Small intestine (tissue), 7 donors: ENCODE measurements around the gene RAP1A. TPM values are rescaled to one million over a fixed set of nuclear protein-coding genes. Genes with fewer than 3 reads are reported as not detected.
"Not testable (repeated sequence)": the region's sequence is repeated elsewhere in the genome, so short reads cannot be mapped to it uniquely, and the experiment has no call there.

Experiments
- DNase-seq, 2 donors: peaks; one replicate each; pipeline versions ENCODE4 v3.0.0 to v3.0.0-alpha.2; 2013
- FAIRE-seq: peaks from 2 replicates; lab custom pipeline; 2012; peaks lifted over from hg19 to GRCh38; lab: Jason Lieb, UNC
- H3K27ac ChIP-seq, 3 donors: one replicate each; pipeline ENCODE4 v1.5.1; 2013; ENCODE audit warnings: low read length in 2 of 3, mild to moderate bottlenecking in 2 of 3, control low read depth in 1 of 3, inconsistent platforms in 1 of 3, low read depth in 1 of 3, moderate library complexity in 1 of 3
- H3K27me3 ChIP-seq, 3 donors: one replicate each; pipeline ENCODE4 v1.6.1; 2013; ENCODE audit warnings: low read length in 3 of 3, inconsistent platforms in 1 of 3; ENCODE audit not compliant: control insufficient read depth in 3 of 3, insufficient read depth in 3 of 3
- H3K36me3 ChIP-seq, 3 donors: one replicate each; pipeline ENCODE4 v1.6.1; 2013; ENCODE audit warnings: low read length in 3 of 3, inconsistent platforms in 1 of 3, low read depth in 1 of 3, mild to moderate bottlenecking in 1 of 3, moderate library complexity in 1 of 3; ENCODE audit not compliant: control insufficient read depth in 3 of 3, insufficient read depth in 2 of 3
- H3K4me1 ChIP-seq, 3 donors: one replicate each; pipeline ENCODE4 v1.6.1; 2013; ENCODE audit warnings: low read length in 2 of 3, inconsistent platforms in 1 of 3, low read depth in 1 of 3, mild to moderate bottlenecking in 1 of 3, moderate library complexity in 1 of 3; ENCODE audit not compliant: control insufficient read depth in 3 of 3, insufficient read depth in 2 of 3
- H3K4me3 ChIP-seq, 3 donors: one replicate each; pipeline ENCODE4 v1.5.1; 2013; ENCODE audit warnings: low read length in 3 of 3, control low read depth in 1 of 3, inconsistent platforms in 1 of 3, low read depth in 1 of 3, mild to moderate bottlenecking in 1 of 3, moderate library complexity in 1 of 3
- H3K9me3 ChIP-seq, 2 donors: one replicate each; pipeline ENCODE4 v1.6.1; 2013; ENCODE audit warnings: low read depth in 1 of 2, low read length in 1 of 2; ENCODE audit not compliant: control insufficient read depth in 2 of 2, insufficient read depth in 1 of 2
- WGBS, 3 donors: extraction: QIAGEN DNeasy Blood & Tissue Kit; methylation state at CpG; one replicate each; pipeline ENCODE4 v1.1.7; 2013; 5-methylcytosine and 5-hydroxymethylcytosine counted together
- polyA plus RNA-seq, 4 donors: library from polyadenylated mRNA; stranded (reverse) in 3 of 4; unstranded in 1 of 4; fragments of 200-250 nt in 3 of 4; fragments of 120-200 nt in 1 of 4; gene quantifications; one replicate each; pipeline versions ENCODE4 v1.2.1 to v1.2.3, GENCODE V29; 2013
- donor health status: healthy with polysubstance abuse.
- donor health status: control.
- donor health status: control.
- donor health status: Bipolar disorder and iron deficiency.
- donor health status: healthy.

Gene RAP1A
- polyA plus RNA-seq, 4 donors: 75.4 to 150 (median 92.7) TPM

DNA sequence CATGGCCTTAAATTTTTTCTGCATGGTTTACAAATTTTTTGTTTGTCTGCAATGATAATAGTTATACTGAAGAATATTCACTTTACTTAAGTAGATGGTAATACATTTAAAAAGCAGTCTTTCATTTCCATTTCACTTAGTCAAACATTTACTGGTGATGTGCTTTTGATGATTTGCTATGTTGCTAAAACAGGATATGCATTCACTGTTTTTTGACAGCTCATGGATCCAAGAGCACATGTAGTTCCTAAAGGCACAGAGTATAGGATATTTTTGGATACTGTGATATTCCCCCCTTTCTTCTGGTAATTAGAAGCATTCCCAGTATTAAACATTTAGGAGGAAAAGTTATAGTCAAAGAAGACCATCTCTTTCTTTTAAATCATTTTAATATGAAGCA is 45.9 kb downstream of the RAP1A start:
- Histone ChIP-seq H3K27ac (no peak overlapping the region), H3K36me3 (peaks cover 0 to 4% (median 3%) of the 10 kb centered on the region in 3 donors), H3K9me3 (no peaks in the 10 kb centered on the region), H3K27me3 (no peaks in the 10 kb centered on the region), H3K4me3 (no peak overlapping the region), H3K4me1 (peaks cover 0 to 13% (median 2%) of the 10 kb centered on the region in 3 donors)
- DNase-seq (no peak), FAIRE-seq (no peak)

DNA sequence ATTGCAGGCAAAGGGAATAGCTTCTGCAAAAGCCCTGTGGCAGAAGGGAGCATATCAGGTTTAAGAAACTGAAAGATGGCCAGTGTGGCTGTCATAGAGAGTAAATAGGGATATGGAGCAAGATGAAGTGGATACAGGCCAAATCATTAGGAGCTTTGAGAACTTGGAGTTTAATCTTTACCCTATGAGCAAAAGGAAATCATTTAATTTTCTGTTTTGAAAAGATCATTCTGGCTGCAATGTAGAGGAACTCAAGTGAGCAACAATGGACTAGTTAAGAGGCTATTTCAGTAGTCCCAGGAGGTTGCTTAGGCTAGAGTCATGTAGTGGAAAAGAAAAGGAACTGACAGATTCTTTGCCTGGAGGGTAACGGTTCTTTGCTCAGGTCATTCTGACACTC is 47.2 kb downstream of the RAP1A start:
- H3K4me1 ChIP-seq: peaks cover 0 to 8% (median 0%) of the 10 kb centered on the region in 3 donors
- H3K9me3 ChIP-seq: no peaks in the 10 kb centered on the region
- 78 to 96% (median 93%) methylated on average over 1 of the region's 1 CpG for WGBS, 3 donors
- FAIRE-seq (no peak), DNase-seq (peak in 1 of 2 donors; percentile 16)
- no peak overlapping the region for H3K4me3 ChIP-seq
- H3K36me3 ChIP-seq: peaks cover 0 to 4% (median 3%) of the 10 kb centered on the region in 3 donors
- H3K27ac ChIP-seq: no peak overlapping the region
- H3K27me3 ChIP-seq: no peaks in the 10 kb centered on the region

DNA sequence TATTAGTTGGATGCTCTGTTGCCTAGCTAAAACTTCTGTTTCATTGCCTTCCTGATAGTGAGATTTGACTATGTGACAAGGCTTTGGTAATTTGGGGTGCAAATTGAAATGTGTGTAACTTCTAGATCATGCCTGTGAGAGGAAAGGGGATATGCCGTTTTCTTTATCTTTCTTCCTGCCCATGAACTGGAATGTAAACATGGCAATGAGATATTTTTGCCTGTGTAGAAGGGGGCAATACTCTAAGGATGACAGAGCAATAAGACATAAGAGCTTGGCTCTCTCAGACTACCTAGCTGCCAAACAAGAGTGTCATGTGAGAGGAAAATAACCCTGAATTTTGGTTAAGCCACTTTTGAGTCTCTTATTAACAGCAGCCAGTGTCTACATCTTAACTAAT is 49.7 kb downstream of the RAP1A start:
- FAIRE-seq: no peak

DNA sequence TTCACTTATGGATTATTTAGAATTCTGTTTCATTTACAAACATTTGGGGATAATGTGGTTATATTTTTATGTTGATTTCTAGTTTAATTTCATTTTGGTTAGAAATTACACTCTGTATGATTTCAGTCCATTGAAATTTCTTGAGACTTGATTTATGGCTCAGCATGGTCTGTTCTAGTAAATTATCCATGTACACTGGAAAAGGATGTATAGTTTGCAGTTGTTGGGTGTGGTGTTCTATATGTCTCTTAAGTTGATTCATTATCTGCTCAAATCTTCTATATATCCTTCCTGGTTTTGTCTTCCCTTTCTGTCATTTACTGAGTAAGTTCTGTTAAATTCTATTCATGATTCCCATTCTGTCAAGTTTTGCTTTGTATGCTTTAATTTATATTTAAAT is 52.3 kb downstream of the RAP1A start:
- H3K27ac ChIP-seq: no peak overlapping the region
- H3K27me3 ChIP-seq: no peaks in the 10 kb centered on the region
- H3K9me3 ChIP-seq: peaks cover 0 to 12% of the 10 kb centered on the region in 2 donors
- peaks cover 0 to 10% (median 4%) of the 10 kb centered on the region in 3 donors for H3K36me3 ChIP-seq
- no peaks in the 10 kb centered on the region for H3K4me1 ChIP-seq
- FAIRE-seq (no peak), DNase-seq (no peak)
- H3K4me3 ChIP-seq: no peak overlapping the region

More for the DNA sequence above, 49.7 kb downstream of the RAP1A start:
- Histone ChIP-seq H3K4me1 (peaks cover 0 to 4% (median 0%) of the 10 kb centered on the region in 3 donors), H3K9me3 (no peaks in the 10 kb centered on the region), H3K36me3 (peaks cover 0 to 4% (median 3%) of the 10 kb centered on the region in 3 donors), H3K27me3 (no peaks in the 10 kb centered on the region), H3K27ac (no peak overlapping the region), H3K4me3 (no peak overlapping the region)
- DNase-seq: no peak
- WGBS, 3 donors: 21 to 25% (median 23%) methylated on average over 1 of the region's 1 CpG

DNA sequence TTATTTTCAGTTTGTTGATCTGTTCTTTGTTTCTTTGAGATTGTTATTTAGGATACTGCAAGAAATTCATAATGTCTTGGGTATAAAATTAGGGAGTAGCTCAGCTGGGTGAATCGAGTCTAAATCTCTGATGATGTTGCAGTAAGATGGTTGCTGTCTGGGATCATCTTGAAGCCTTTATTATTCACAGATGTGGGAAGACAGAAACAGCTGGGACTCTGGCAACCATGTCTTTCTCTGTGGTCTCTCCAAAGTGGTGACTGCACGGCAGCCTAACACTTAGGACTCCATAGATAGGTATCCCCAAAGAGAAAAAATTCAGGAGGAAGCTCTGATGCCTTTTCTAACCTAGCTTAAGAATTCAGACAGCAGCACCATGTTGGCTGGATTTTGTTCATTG is 52.7 kb downstream of the RAP1A start:
- WGBS, 3 donors: 74 to 97% (median 86%) methylated on average over 2 of the region's 2 CpGs
- H3K4me3 ChIP-seq: no peak overlapping the region
- no peaks in the 10 kb centered on the region for H3K27me3 ChIP-seq
- H3K9me3 ChIP-seq: peaks cover 0 to 13% of the 10 kb centered on the region in 2 donors
- H3K27ac ChIP-seq: no peak overlapping the region
- FAIRE-seq (no peak), DNase-seq (no peak)
- no peaks in the 10 kb centered on the region for H3K4me1 ChIP-seq
- H3K36me3 ChIP-seq: peaks cover 0 to 11% (median 4%) of the 10 kb centered on the region in 3 donors

DNA sequence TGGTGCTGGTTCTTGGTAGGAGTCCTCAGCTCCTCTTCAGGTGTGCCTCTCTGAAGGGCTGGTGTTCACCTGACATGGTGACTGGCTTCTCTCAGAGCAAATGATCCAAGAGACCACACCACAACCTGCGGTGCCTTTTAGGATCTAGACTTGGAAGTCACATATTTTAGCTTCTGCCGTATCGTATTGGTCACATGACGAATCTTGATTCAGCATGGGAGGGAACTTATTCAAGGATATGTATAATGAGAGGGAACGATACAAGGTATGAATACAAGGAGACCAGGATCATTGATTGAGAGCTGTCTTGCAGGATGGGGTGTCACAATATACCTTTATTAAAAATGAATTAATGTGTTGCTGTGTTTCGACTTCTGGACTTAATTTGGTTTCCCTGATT is 58.0 kb downstream of the RAP1A start:
- no peak for DNase-seq
- 98% methylated on average over 6 of the region's 6 CpGs for WGBS, 3 donors
- H3K27ac ChIP-seq: no peak overlapping the region
- no peak for FAIRE-seq
- no peak overlapping the region for H3K4me3 ChIP-seq
- H3K36me3 ChIP-seq: peaks cover 0 to 28% (median 6%) of the 10 kb centered on the region in 3 donors
- peaks cover 0 to 43% of the 10 kb centered on the region in 2 donors for H3K9me3 ChIP-seq
- no peaks in the 10 kb centered on the region for H3K27me3 ChIP-seq
- no peaks in the 10 kb centered on the region for H3K4me1 ChIP-seq

DNA sequence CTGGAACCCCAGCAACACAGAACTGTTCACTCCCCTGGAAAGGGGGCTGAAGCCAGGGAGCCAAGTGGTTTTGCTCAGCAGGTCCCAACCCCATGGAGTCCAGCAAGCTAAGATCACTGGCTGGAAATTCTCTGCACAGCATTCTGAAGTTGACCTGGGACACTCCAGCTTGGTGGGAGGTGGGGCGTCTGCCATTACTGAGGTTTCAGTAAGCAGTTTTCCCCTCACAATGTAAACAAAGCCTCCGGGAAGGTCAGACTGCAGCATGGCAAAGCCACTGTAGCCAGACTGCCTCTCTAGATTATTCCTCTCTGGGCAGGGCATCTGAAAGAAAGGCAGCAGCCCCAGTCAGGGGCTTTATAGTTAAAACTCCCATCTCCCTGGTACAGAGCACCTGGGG is 60.0 kb downstream of the RAP1A start:
- FAIRE-seq (no peak), DNase-seq (no peak)
- H3K36me3 ChIP-seq: peaks cover 0 to 28% (median 6%) of the 10 kb centered on the region in 3 donors
- H3K4me1 ChIP-seq: no peaks in the 10 kb centered on the region
- H3K9me3 ChIP-seq: peaks cover 0 to 45% of the 10 kb centered on the region in 2 donors
- no peak overlapping the region for H3K27ac ChIP-seq
- H3K4me3 ChIP-seq: no peak overlapping the region
- H3K27me3 ChIP-seq: no peaks in the 10 kb centered on the region
- WGBS, 3 donors: 77 to 95% (median 94%) methylated on average over 2 of the region's 2 CpGs

DNA sequence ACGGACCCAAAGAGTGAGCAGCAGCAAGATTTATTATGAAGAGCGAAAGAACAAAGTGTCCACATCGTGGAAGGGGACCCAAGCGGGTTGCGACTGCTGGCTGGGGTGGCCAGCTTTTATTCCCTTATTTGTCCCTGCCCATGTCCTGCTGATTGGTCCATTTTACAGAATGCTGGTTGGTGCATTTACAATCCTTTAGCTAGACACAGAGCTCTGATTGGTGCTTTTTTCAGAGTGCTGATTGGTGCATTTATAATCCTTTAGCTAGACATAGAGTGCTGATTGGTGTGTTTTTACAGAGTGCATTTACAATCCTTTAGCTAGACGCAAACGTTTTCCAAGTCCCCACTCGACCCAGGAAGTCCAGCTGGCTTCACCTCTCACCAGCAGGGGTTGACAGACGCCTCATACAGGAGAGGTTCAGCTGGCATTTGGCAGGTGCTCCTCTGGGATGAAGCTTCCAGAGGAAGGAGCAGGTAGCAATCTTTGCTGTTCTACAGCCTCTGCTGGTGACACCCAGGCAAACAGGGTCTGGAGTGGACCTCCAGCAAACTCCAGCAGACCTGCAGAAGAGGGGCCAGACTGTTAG is 60.7 kb downstream of the RAP1A start:
- FAIRE-seq: not testable (repeated sequence)
- WGBS, 3 donors: 96 to 97% (median 97%) methylated on average over 9 of the region's 9 CpGs
- peaks cover 0 to 45% of the 10 kb centered on the region in 2 donors for H3K9me3 ChIP-seq

More for the DNA sequence above, 60.7 kb downstream of the RAP1A start:
- DNase-seq, H3K27me3 ChIP-seq, H3K4me3 ChIP-seq, H3K27ac ChIP-seq, H3K4me1 ChIP-seq: not testable (repeated sequence)
- H3K36me3 ChIP-seq: peaks cover 0 to 28% (median 6%) of the 10 kb centered on the region in 3 donors
